ENCODE results near the gene BACE1. TPM values are rescaled to one million over a fixed set of nuclear protein-coding genes. Genes with fewer than 3 reads are reported as not detected.

Gene BACE1
- total and polyA plus RNA-seq, 11 donors, result 3.8 to 21.4 (median 14.6) TPM

DNA sequence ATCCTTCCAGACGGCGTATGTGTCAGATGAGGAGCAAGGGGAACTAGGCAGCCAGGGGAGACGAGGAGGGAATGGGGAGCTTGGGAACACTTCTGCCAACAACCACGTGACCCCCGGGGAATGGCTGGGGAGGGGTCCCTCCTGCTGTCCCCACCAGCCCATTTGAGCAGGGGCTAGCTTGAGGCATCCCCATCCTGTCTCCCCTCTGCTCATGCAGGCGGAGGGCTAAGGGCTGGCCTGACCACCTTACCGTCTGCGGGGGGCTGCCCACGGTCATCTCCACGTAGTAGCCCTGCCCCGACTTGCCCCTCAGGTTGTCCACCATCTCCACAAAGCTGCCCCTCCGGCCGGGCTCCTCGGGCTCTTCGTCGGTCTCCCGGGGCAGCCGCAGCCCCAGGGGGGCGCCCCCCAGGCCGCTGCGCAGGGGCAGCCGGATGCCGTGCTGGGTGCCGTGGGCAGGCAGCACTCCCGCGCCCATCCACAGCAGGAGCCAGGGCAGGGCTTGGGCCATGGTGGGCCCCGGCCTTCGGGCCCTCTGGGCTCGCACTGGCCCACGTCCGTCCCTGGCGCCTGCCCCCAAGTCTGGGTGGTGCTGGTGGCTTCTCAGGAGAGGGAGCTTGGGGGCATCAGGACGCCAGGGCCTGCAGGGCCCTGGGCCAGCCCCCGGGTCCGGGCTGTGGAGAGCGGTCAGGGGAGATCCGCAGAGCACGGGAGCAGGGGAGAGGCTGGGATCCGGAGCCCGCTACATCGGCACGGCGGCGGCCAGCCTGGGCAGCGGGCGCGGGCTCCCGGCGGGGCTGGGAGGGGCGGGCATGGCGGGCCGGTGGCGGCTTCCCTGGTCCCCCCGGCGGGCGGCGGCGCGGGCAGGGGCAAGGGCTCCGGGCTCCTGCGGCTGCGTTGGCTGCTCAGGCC, 515 bp downstream of the BACE1 start:
- H3K4me3 ChIP-seq, result peak overlapping the region; percentile 78 to 99 (median 91)
- no peak for TF ChIP-seq POLR2A (IDR thresholded peaks at IDR 0.05)
- TF ChIP-seq, protein P1, sequence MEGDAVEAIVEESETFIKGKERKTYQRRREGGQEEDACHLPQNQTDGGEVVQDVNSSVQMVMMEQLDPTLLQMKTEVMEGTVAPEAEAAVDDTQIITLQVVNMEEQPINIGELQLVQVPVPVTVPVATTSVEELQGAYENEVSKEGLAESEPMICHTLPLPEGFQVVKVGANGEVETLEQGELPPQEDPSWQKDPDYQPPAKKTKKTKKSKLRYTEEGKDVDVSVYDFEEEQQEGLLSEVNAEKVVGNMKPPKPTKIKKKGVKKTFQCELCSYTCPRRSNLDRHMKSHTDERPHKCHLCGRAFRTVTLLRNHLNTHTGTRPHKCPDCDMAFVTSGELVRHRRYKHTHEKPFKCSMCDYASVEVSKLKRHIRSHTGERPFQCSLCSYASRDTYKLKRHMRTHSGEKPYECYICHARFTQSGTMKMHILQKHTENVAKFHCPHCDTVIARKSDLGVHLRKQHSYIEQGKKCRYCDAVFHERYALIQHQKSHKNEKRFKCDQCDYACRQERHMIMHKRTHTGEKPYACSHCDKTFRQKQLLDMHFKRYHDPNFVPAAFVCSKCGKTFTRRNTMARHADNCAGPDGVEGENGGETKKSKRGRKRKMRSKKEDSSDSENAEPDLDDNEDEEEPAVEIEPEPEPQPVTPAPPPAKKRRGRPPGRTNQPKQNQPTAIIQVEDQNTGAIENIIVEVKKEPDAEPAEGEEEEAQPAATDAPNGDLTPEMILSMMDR (IDR thresholded peaks at IDR 0.05), result no peak
- WGBS, 4 donors, result 1 to 5% (median 2%) methylated on average over 11 to 62 of the region's 62 CpGs
- DNase-seq, result peak in 2 of 5 donors; percentile 24 to 63
- ATAC-seq, result peak; percentile 4 to 66 (median 35)
- H3K4me1 ChIP-seq, result peaks cover 0 to 28% (median 19%) of the 10 kb centered on the region in 12 donors
- peak overlapping the region in 11 of 12 donors; percentile 26 to 76 (median 63) for H3K27ac ChIP-seq
- H3K36me3 ChIP-seq, result peaks cover 0 to 3% (median 0%) of the 10 kb centered on the region in 9 donors
- no peaks in the 10 kb centered on the region for H3K27me3 ChIP-seq
- no peaks in the 10 kb centered on the region for H3K9me3 ChIP-seq
- intact Hi-C loops (cut with DNase I), result loop anchor here in 1 of 10 donors (5.0 kb wide), 1 partner anchor 83 kb away; the partner anchor contains the start of genes PCSK7 and RNF214

DNA sequence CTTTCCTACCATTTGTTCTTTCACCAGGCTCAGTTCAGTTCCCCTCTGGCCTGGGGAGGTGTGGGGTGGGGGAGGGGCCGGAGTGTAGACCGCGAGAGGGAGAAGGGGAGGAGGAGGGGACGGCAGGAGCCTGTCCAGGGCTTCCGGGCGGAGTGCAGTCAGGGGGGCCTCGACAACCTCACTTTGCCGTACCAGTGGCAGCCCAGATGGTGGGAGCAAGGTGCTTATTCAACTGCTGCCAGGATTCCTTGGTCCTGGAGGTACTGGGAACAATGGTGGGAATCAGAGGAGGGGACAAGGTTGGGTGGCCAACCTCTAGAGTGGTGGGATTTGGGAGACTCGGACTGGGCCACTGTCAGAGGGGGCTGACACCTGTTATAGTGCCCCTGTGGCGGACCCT, 1.2 kb downstream of the BACE1 start:
- Histone ChIP-seq H3K4me3 (peak overlapping the region in 11 of 12 donors; percentile 78 to 99 (median 92)), H3K9me3 (no peaks in the 10 kb centered on the region), H3K4me1 (peaks cover 0 to 28% (median 19%) of the 10 kb centered on the region in 12 donors), H3K36me3 (peaks cover 0 to 3% (median 0%) of the 10 kb centered on the region in 9 donors), H3K27me3 (no peaks in the 10 kb centered on the region), H3K27ac (no peak overlapping the region)
- TF ChIP-seq, protein P1 (IDR thresholded peaks at IDR 0.05), result no peak
- no peak for TF ChIP-seq POLR2A (IDR thresholded peaks at IDR 0.05)
- 15 to 33% (median 23%) methylated on average over 9 to 10 of the region's 10 CpGs for WGBS, 4 donors
- intact Hi-C loops (cut with DNase I), result loop anchor here in 1 of 10 donors (5.0 kb wide), 1 partner anchor 83 kb away; the partner anchor contains the start of genes PCSK7 and RNF214
- DNase-seq, result no peak
- ATAC-seq, result no peak

GRCh38 chr11:117313828-117314768, 2.0 kb downstream of the BACE1 start:
- peak in 1 of 5 donors; percentile 28 for DNase-seq
- no peaks in the 10 kb centered on the region for H3K9me3 ChIP-seq
- H3K4me1 ChIP-seq, result peaks cover 0 to 28% (median 19%) of the 10 kb centered on the region in 12 donors
- H3K27me3 ChIP-seq, result no peaks in the 10 kb centered on the region
- peak in 1 of 4 donors; percentile 2 for ATAC-seq
- H3K36me3 ChIP-seq, result peaks cover 0 to 3% (median 0%) of the 10 kb centered on the region in 9 donors
- no peak for TF ChIP-seq POLR2A (IDR thresholded peaks at IDR 0.05)
- TF ChIP-seq, protein P1 (IDR thresholded peaks at IDR 0.05), result no peak
- WGBS, 4 donors, result 80 to 85% (median 81%) methylated on average over 10 to 14 of the region's 14 CpGs
- intact Hi-C loops (cut with DNase I), result no loop called here
- no peak overlapping the region for H3K27ac ChIP-seq
- peak overlapping the region in 7 of 12 donors; percentile 78 to 99 (median 92) for H3K4me3 ChIP-seq
